Gastrocnemius medialis (tissue), 4 donors: ENCODE data around the gene OR10K1.

Experiments used
- CTCF ChIP-seq, 5 experiments: fragments of 450-650 bp in 3 of 5; fragments of 200-600 bp in 2 of 5; sonication (generic) in 2 of 5; IDR thresholded peaks in 4 of 5; conservative IDR thresholded peaks in 1 of 5; 1 replicate in 4 of 5; 2 replicates in 1 of 5; pipeline ENCODE4 v1.5.1; 2016 to 2019; ENCODE audit warnings: antibody characterized with exemption in 5 of 5, mild to moderate bottlenecking in 3 of 5, moderate library complexity in 3 of 5
- POLR2A ChIP-seq, 2 donors: fragments of 450-650 bp; IDR thresholded peaks; one replicate each; pipeline ENCODE4 v1.6.1; 2017; ENCODE audit warnings: antibody characterized with exemption in 2 of 2, mild to moderate bottlenecking in 2 of 2, moderate library complexity in 2 of 2

DNA sequence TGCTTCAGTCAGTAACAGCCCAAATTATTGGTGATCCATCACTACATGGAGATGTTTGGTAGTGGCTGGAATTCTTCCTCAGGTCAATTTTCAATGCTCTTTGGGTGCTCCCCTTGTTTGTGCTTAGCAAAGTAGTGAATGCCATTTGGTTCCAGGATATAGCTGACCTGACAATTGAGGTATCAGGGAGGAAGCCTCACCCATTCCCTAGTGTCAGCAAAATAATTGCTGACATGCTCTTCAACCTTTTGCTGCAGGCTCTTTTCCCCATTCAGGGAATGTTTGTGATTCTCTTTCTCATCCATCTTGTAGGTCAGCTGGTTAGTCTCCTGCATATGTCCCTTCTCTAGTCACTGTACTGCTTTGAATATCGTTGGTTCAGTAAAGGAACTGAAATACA lies 7.1 kb upstream of the OR10K1 start:
- TF ChIP-seq POLR2A (IDR thresholded peaks at IDR 0.05), result no peak
- no peak for TF ChIP-seq CTCF (IDR thresholded peaks at IDR 0.05 in 4 of 5, conservative IDR thresholded peaks at IDR 0.05 in 1 of 5)
